K562 (cell line): ENCODE measurements around the gene TRIM31. TPM values are rescaled to one million over a fixed set of nuclear protein-coding genes. Genes with fewer than 3 reads are reported as not detected.

Experiments
- ASH1L ChIP-seq: fragments of 450-650 bp; IDR thresholded peaks from 2 replicates; pipeline ENCODE4 v1.6.1; 2018; ENCODE audit warnings: borderline replicate concordance, mild to moderate bottlenecking, low read depth; ENCODE audit not compliant: partially characterized antibody
- ATF1 ChIP-seq, 2 experiments: fragments of 450-650 bp in 1 of 2; IDR thresholded peaks; 2 replicates each; pipeline ENCODE4 v1.6.1; 2016; ENCODE audit warnings: missing compliant biosample characterization in 1 of 2, missing genetic modification characterization in 1 of 2
- BCOR ChIP-seq: fragments of 450-650 bp; IDR thresholded peaks from 2 replicates; pipeline ENCODE4 v1.6.1; 2016
- CC2D1A ChIP-seq: fragments of 450-650 bp; IDR thresholded peaks from 2 replicates; pipeline ENCODE4 v1.6.1; 2017; ENCODE audit warnings: mild to moderate bottlenecking
- CCNT2 ChIP-seq: IDR thresholded peaks from 2 replicates; pipeline ENCODE4 v1.6.1; 2011; ENCODE audit warnings: borderline replicate concordance, low read depth, mild to moderate bottlenecking, moderate library complexity, mixed read lengths, low read length; ENCODE audit not compliant: insufficient read length; ENCODE audit errors: extremely low read depth
- GABPB1 ChIP-seq: sonication (generic); formaldehyde crosslinking; IDR thresholded peaks from 2 replicates; pipeline ENCODE4 v1.8.0; 2022; ENCODE audit warnings: mild to moderate bottlenecking, missing genetic modification reagents
- GATAD2B ChIP-seq: fragments of 450-650 bp; IDR thresholded peaks from 2 replicates; pipeline ENCODE4 v1.6.1; 2017; ENCODE audit warnings: mild to moderate bottlenecking, borderline replicate concordance
- MCM5 ChIP-seq: fragments of 450-650 bp; IDR thresholded peaks from 2 replicates; pipeline ENCODE4 v1.6.1; 2016; ENCODE audit warnings: low read depth
- NFATC3 ChIP-seq: fragments of 450-650 bp; IDR thresholded peaks from 2 replicates; pipeline ENCODE4 v1.6.1; 2017; ENCODE audit warnings: mild to moderate bottlenecking
- NFIC ChIP-seq: fragments of 450-650 bp; IDR thresholded peaks from 2 replicates; pipeline ENCODE4 v1.6.1; 2017; ENCODE audit warnings: mild to moderate bottlenecking, inconsistent platforms
- NFXL1 ChIP-seq: fragments of 450-650 bp; formaldehyde crosslinking; IDR thresholded peaks from 2 replicates; pipeline ENCODE4 v1.4.0; 2021; ENCODE audit warnings: mild to moderate bottlenecking
- RBM15 ChIP-seq: fragments of 200-400 bp; formaldehyde crosslinking; IDR thresholded peaks from 2 replicates; pipeline ENCODE4 v1.6.1; 2018; ENCODE audit warnings: mild to moderate bottlenecking, low read length, moderate library complexity; ENCODE audit not compliant: insufficient read depth
- SIN3A ChIP-seq, 2 experiments: fragments of 150-350 bp in 1 of 2; IDR thresholded peaks; 2 replicates each; pipeline ENCODE4 v1.6.1; 2011 to 2016; ENCODE audit warnings: borderline replicate concordance in 2 of 2, low read depth in 2 of 2, low read length in 2 of 2, mild to moderate bottlenecking in 2 of 2, moderate library complexity in 2 of 2; ENCODE audit not compliant: control insufficient read depth in 1 of 2
- ZNF12 ChIP-seq: sonication (generic); formaldehyde crosslinking; IDR thresholded peaks from 2 replicates; pipeline ENCODE4 v1.4.0; 2020; ENCODE audit warnings: mild to moderate bottlenecking, missing genetic modification reagents
- ZNF384 ChIP-seq: IDR thresholded peaks from 2 replicates; pipeline ENCODE4 v1.6.1; 2012; ENCODE audit warnings: low read depth, low read length, improper control_type of control experiment
- ZNF780A ChIP-seq: fragments of 250-450 bp; sonication (Bioruptor Pico); IDR thresholded peaks from 2 replicates; pipeline ENCODE4 v1.5.0; 2021; ENCODE audit warnings: mild to moderate bottlenecking
- polyA plus RNA-seq, 8 experiments: library from polyadenylated mRNA; depleted of rRNA in 4 of 8; stranded (reverse) in 5 of 8; unstranded in 3 of 8; fragments of >200 nt; fragmentation: Nextera tagmentation in 2 of 8; fragmentation: Illumina TruSeq in 1 of 8; extraction: Ambion mirVana in 2 of 8; extraction: Trizol in 1 of 8; gene quantifications; 2 replicates each; pipeline versions ENCODE4 v1.2.1 to v1.2.3, GENCODE V29; 2011 to 2014; ENCODE audit warnings: inconsistent platforms in 1 of 8, missing spikeins in 1 of 8
- total RNA-seq, 7 experiments: library from RNA; depleted of rRNA in 6 of 7; stranded (reverse); fragments of >200 nt in 6 of 7; fragmentation: Illumina TruSeq in 2 of 7; extraction: Trizol in 2 of 7; gene quantifications; 2 replicates each; pipeline versions ENCODE4 v1.2.1 to v1.2.3, GENCODE V29; 2011 to 2021; ENCODE audit warnings: low replicate concordance in 1 of 7
- TF ChIP-seq, protein P1 (sequence below): fragments of 450-650 bp; conservative IDR thresholded peaks from 2 replicates; pipeline ENCODE4 v1.6.1; 2016; ENCODE audit warnings: missing genetic modification characterization, low read depth, mild to moderate bottlenecking, control low read depth, missing compliant biosample characterization
- TF ChIP-seq, protein P2 (sequence below), 2 experiments: fragments of 450-650 bp; conservative IDR thresholded peaks; 2 replicates each; pipeline ENCODE4 v1.6.1; 2017; ENCODE audit warnings: mild to moderate bottlenecking in 2 of 2, moderate library complexity in 2 of 2
- TF ChIP-seq, protein P3 (sequence below): IDR thresholded peaks from 2 replicates; pipeline ENCODE4 v1.6.1; 2011; ENCODE audit not compliant: insufficient read length; ENCODE audit errors: extremely low read depth
- TF ChIP-seq, protein P4 (sequence below): fragments of 450-650 bp; formaldehyde crosslinking; IDR thresholded peaks from 2 replicates; pipeline ENCODE4 v1.4.0; 2020; ENCODE audit warnings: mild to moderate bottlenecking
- TF ChIP-seq, protein P5 (sequence below), 2 experiments: fragments of 250-450 bp in 1 of 2; fragments of 450-650 bp in 1 of 2; sonication (Bioruptor Pico) in 1 of 2; IDR thresholded peaks; 2 replicates each; pipeline versions ENCODE4 v1.6.1 to v1.8.0; 2016 to 2021; ENCODE audit warnings: mild to moderate bottlenecking in 2 of 2, moderate library complexity in 2 of 2, missing compliant biosample characterization in 1 of 2, missing genetic modification characterization in 1 of 2

Gene TRIM31
- total and polyA plus RNA-seq, 9 of the 15 experiments (the other 6 are each of a cell fraction or from before 2014, with no cell fraction given) = not detected

- TF ChIP-seq ZNF780A = no peak
- no peak for TF ChIP-seq ZNF12 (CRISPR knock-in tag)
- peak; percentile 30 for TF ChIP-seq NFIC
- TF ChIP-seq, protein P1, sequence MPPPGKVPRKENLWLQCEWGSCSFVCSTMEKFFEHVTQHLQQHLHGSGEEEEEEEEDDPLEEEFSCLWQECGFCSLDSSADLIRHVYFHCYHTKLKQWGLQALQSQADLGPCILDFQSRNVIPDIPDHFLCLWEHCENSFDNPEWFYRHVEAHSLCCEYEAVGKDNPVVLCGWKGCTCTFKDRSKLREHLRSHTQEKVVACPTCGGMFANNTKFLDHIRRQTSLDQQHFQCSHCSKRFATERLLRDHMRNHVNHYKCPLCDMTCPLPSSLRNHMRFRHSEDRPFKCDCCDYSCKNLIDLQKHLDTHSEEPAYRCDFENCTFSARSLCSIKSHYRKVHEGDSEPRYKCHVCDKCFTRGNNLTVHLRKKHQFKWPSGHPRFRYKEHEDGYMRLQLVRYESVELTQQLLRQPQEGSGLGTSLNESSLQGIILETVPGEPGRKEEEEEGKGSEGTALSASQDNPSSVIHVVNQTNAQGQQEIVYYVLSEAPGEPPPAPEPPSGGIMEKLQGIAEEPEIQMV (tag) = no peak
- peak; percentile 54 for TF ChIP-seq ATF1 (CRISPR knock-in tag; IDR thresholded peaks at IDR 0.05)
- peak; percentile 98 for TF ChIP-seq ATF1 (tag; IDR thresholded peaks at IDR 0.05)
- TF ChIP-seq, protein P2, sequence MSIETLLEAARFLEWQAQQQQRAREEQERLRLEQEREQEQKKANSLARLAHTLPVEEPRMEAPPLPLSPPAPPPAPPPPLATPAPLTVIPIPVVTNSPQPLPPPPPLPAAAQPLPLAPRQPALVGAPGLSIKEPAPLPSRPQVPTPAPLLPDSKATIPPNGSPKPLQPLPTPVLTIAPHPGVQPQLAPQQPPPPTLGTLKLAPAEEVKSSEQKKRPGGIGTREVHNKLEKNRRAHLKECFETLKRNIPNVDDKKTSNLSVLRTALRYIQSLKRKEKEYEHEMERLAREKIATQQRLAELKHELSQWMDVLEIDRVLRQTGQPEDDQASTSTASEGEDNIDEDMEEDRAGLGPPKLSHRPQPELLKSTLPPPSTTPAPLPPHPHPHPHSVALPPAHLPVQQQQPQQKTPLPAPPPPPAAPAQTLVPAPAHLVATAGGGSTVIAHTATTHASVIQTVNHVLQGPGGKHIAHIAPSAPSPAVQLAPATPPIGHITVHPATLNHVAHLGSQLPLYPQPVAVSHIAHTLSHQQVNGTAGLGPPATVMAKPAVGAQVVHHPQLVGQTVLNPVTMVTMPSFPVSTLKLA (conservative IDR thresholded peaks at IDR 0.05) = peak; percentile 97 to 99
- TF ChIP-seq, protein P3, sequence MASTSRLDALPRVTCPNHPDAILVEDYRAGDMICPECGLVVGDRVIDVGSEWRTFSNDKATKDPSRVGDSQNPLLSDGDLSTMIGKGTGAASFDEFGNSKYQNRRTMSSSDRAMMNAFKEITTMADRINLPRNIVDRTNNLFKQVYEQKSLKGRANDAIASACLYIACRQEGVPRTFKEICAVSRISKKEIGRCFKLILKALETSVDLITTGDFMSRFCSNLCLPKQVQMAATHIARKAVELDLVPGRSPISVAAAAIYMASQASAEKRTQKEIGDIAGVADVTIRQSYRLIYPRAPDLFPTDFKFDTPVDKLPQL = peak; percentile 59
- TF ChIP-seq CC2D1A = no peak
- TF ChIP-seq GABPB1 (CRISPR knock-in tag) = peak; percentile 97
- TF ChIP-seq CCNT2 = no peak
- no peak for TF ChIP-seq NFATC3
- peak; percentile 24; the same call in 1 of the 2 replicates for TF ChIP-seq GATAD2B
- TF ChIP-seq NFXL1 (CRISPR knock-in tag) = no peak
- TF ChIP-seq, protein P4, sequence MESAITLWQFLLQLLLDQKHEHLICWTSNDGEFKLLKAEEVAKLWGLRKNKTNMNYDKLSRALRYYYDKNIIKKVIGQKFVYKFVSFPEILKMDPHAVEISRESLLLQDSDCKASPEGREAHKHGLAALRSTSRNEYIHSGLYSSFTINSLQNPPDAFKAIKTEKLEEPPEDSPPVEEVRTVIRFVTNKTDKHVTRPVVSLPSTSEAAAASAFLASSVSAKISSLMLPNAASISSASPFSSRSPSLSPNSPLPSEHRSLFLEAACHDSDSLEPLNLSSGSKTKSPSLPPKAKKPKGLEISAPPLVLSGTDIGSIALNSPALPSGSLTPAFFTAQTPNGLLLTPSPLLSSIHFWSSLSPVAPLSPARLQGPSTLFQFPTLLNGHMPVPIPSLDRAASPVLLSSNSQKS = no peak
- no peak for TF ChIP-seq BCOR
- TF ChIP-seq ZNF384 = 0 out of 2 replicates have a peak, but pooled peaks have one; percentile 22
- TF ChIP-seq ASH1L = peak; percentile 67
- TF ChIP-seq RBM15 = no peak
- no peak for TF ChIP-seq MCM5
- TF ChIP-seq SIN3A (IDR thresholded peaks at IDR 0.05; ENCODE audit: borderline replicate concordance in 2 of 2, control insufficient read depth in 1 of 2, low read depth in 2 of 2, low read length in 2 of 2) = peak; percentile 88 to 91
- TF ChIP-seq, protein P5, sequence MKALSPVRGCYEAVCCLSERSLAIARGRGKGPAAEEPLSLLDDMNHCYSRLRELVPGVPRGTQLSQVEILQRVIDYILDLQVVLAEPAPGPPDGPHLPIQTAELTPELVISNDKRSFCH (CRISPR knock-in tag; IDR thresholded peaks at IDR 0.05) = no peak
- TF ChIP-seq, protein P5 (tag; IDR thresholded peaks at IDR 0.05) = no peak; the same call in 1 of the 2 replicates
Observed at GRCh38 chr6:30066577-30067459, 46.1 kb downstream of the TRIM31 start, which contains the start of gene PPP1R11 (continued).
